Activated CD4-positive, CD25-positive, alpha-beta regulatory T cell (primary cell): Measurements from ENCODE around the gene TMEM82.

Source experiments
- DNase-seq, 4 experiments: peaks; one replicate each; lab custom pipeline; 2025; lab: John Stamatoyannopoulos, UW

The TMEM82 gene

GRCh38 chr1:15786581-15786980 is 44.3 kb downstream of the TMEM82 start:
- no peak for DNase-seq

- DNase-seq: no peak
Measured at GRCh38 chr1:15788624-15789301, 46.5 kb downstream of the TMEM82 start.

- DNase-seq: no peak
Measured at GRCh38 chr1:15796086-15796462, 53.8 kb downstream of the TMEM82 start.
